NCI-H1930 (cell line): ENCODE results near the gene L3MBTL1.
"Not testable (repeated sequence)": the region's sequence is repeated elsewhere in the genome, so short reads cannot be mapped to it uniquely, and the experiment has no call there.

Experiments used
- DNase-seq, 2 experiments: peaks; one replicate each; lab custom pipeline; 2025; lab: John Stamatoyannopoulos, UW

The L3MBTL1 gene

GRCh38 chr20:43559147-43559987 lies 51.9 kb downstream of the L3MBTL1 start:
- DNase-seq = no peak

- no peak for DNase-seq
Observed at GRCh38 chr20:43560974-43561373, 53.5 kb downstream of the L3MBTL1 start.

- DNase-seq = no peak
Observed at GRCh38 chr20:43563429-43563828, 55.9 kb downstream of the L3MBTL1 start.

- no peak for DNase-seq
Observed at GRCh38 chr20:43563991-43564390, 56.5 kb downstream of the L3MBTL1 start.

- no peak for DNase-seq
Observed at GRCh38 chr20:43564455-43564854, 57.0 kb downstream of the L3MBTL1 start.

GRCh38 chr20:43564993-43565757 lies 57.7 kb downstream of the L3MBTL1 start:
- DNase-seq = no peak

- DNase-seq = no peak
Observed at GRCh38 chr20:43565758-43566104, 58.2 kb downstream of the L3MBTL1 start.

GRCh38 chr20:43567477-43567876 lies 60.0 kb downstream of the L3MBTL1 start:
- DNase-seq = no peak

- DNase-seq = no peak
Observed at GRCh38 chr20:43568706-43569105, 61.2 kb downstream of the L3MBTL1 start.

- no peak for DNase-seq
Observed at GRCh38 chr20:43569282-43569681, 61.8 kb downstream of the L3MBTL1 start.

GRCh38 chr20:43570496-43570895 lies 63.0 kb downstream of the L3MBTL1 start:
- no peak for DNase-seq

- DNase-seq = no peak
Observed at GRCh38 chr20:43571310-43571709, 63.8 kb downstream of the L3MBTL1 start.

- DNase-seq = no peak
Observed at GRCh38 chr20:43571771-43572170, 64.3 kb downstream of the L3MBTL1 start.

GRCh38 chr20:43572891-43573290 lies 65.4 kb downstream of the L3MBTL1 start:
- no peak for DNase-seq

GRCh38 chr20:43576108-43576507 lies 68.6 kb downstream of the L3MBTL1 start:
- no peak for DNase-seq

- DNase-seq = no peak
Observed at GRCh38 chr20:43579861-43580793, 72.6 kb downstream of the L3MBTL1 start.

- DNase-seq = no peak
Observed at GRCh38 chr20:43583133-43583864, 75.8 kb downstream of the L3MBTL1 start.

- DNase-seq = no peak
Observed at GRCh38 chr20:43583982-43584432, 76.5 kb downstream of the L3MBTL1 start.

GRCh38 chr20:43584448-43585136 lies 77.1 kb downstream of the L3MBTL1 start:
- DNase-seq = no peak

- DNase-seq = no peak
Observed at GRCh38 chr20:43586641-43587040, 79.1 kb downstream of the L3MBTL1 start.

GRCh38 chr20:43588526-43588925 lies 81.0 kb downstream of the L3MBTL1 start:
- not testable (repeated sequence) for DNase-seq
